MM.1S (cell line): ENCODE data around the gene SEPTIN14.

ENCODE experiments used
- DNase-seq: peaks from one replicate; pipeline ENCODE4 v3.0.0-alpha.2; 2015
- H2AFZ ChIP-seq: fragments of 300-600 bp; sonication (generic); 2 replicates; pipeline ENCODE4 v1.6.0; 2016; ENCODE audit warnings: antibody characterized with exemption, low read length
- H3F3A ChIP-seq: fragments of 300-600 bp; sonication (generic); 2 replicates; pipeline ENCODE4 v1.6.1; 2016; ENCODE audit warnings: mild to moderate bottlenecking, antibody characterized with exemption, low read length, moderate library complexity, mixed read lengths; ENCODE audit not compliant: insufficient read depth
- H3K27ac ChIP-seq: fragments of 300-600 bp; sonication (generic); 2 replicates; pipeline ENCODE4 v1.5.1; 2016; ENCODE audit warnings: mild to moderate bottlenecking, low read length
- H3K27me3 ChIP-seq: fragments of 300-600 bp; sonication (generic); replicated peaks from 2 replicates; pipeline ENCODE4 v1.6.0; 2016; ENCODE audit warnings: low read length; ENCODE audit not compliant: insufficient read depth
- H3K36me3 ChIP-seq: fragments of 300-600 bp; sonication (generic); replicated peaks from 2 replicates; pipeline ENCODE4 v1.6.1; 2016; ENCODE audit warnings: mild to moderate bottlenecking, low read length, mixed read lengths; ENCODE audit not compliant: insufficient read depth
- H3K4me1 ChIP-seq: fragments of 300-600 bp; sonication (generic); 2 replicates; pipeline ENCODE4 v1.6.1; 2016; ENCODE audit warnings: low read length, mixed read lengths
- H3K4me2 ChIP-seq: fragments of 300-600 bp; sonication (generic); 2 replicates; pipeline ENCODE4 v1.6.0; 2016; ENCODE audit warnings: low read depth, low read length
- H3K4me3 ChIP-seq: fragments of 300-600 bp; sonication (generic); 2 replicates; pipeline ENCODE4 v1.5.1; 2016; ENCODE audit warnings: low read length, mixed read lengths
- H3K79me2 ChIP-seq: fragments of 300-600 bp; sonication (generic); 2 replicates; pipeline ENCODE4 v1.6.1; 2016; ENCODE audit warnings: mixed run types, low read length, mixed read lengths
- H3K9ac ChIP-seq: fragments of 300-600 bp; sonication (generic); 2 replicates; pipeline ENCODE4 v1.6.1; 2016; ENCODE audit warnings: low read length, mixed read lengths
- H3K9me2 ChIP-seq: fragments of 300-600 bp; sonication (generic); replicated peaks from 2 replicates; pipeline ENCODE4 v1.6.1; 2016; ENCODE audit warnings: mild to moderate bottlenecking, low read length, mixed read lengths; ENCODE audit not compliant: insufficient read depth
- H3K9me3 ChIP-seq: fragments of 300-600 bp; sonication (generic); replicated peaks from 2 replicates; pipeline ENCODE4 v1.6.1; 2016; ENCODE audit warnings: mild to moderate bottlenecking, low read length, mixed read lengths; ENCODE audit not compliant: insufficient read depth
- H4K20me1 ChIP-seq: fragments of 300-600 bp; sonication (generic); 2 replicates; pipeline ENCODE4 v1.6.1; 2016; ENCODE audit warnings: mild to moderate bottlenecking, low read length, moderate library complexity, mixed read lengths; ENCODE audit not compliant: insufficient read depth
- EZH2 ChIP-seq: fragments of 300-600 bp; sonication (generic); optimal IDR thresholded peaks from 2 replicates; pipeline ENCODE3; 2017; ENCODE audit warnings: low read depth, mild to moderate bottlenecking, antibody characterized with exemption, low read length, mixed read lengths
- EZH2phosphoT487 ChIP-seq: fragments of 300-600 bp; sonication (generic); IDR thresholded peaks from 2 replicates; pipeline ENCODE4 v1.6.1; 2018; ENCODE audit warnings: antibody characterized with exemption, low read length
- TF ChIP-seq, protein P1 (sequence below): fragments of 300-600 bp; sonication (generic); IDR thresholded peaks from 2 replicates; pipeline ENCODE4 v1.5.1; 2016; ENCODE audit warnings: antibody characterized with exemption, low read length, mixed read lengths

SEPTIN14 gene

DNA sequence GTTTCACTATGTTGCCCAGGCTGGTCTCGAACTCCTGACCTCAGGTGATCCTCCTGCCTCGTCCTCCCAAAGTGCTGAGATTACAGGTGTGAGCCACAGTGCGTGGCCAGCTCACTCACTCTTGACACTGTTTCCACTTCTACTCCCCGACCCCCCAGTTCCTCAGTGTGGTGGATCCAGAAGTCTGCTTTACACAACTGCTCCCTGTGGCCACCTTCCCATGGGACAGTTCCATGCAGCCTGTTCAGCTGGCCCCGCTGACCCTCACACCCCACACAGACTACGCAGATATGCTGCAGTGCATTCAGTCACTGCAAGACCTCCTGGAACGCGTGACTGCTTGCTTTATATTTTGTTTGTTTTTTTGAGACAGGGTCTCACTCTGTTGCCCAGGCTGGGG, 86.4 kb downstream of the SEPTIN14 start:
- no peaks in the 10 kb centered on the region for H3K9me3 ChIP-seq
- H4K20me1 ChIP-seq, result no peaks in the 10 kb centered on the region
- DNase-seq, result no peak
- no peaks in the 10 kb centered on the region for H3K36me3 ChIP-seq
- no peaks in the 10 kb centered on the region for H3K27me3 ChIP-seq
- H3K9ac ChIP-seq, result no peak overlapping the region
- TF ChIP-seq, protein P1, sequence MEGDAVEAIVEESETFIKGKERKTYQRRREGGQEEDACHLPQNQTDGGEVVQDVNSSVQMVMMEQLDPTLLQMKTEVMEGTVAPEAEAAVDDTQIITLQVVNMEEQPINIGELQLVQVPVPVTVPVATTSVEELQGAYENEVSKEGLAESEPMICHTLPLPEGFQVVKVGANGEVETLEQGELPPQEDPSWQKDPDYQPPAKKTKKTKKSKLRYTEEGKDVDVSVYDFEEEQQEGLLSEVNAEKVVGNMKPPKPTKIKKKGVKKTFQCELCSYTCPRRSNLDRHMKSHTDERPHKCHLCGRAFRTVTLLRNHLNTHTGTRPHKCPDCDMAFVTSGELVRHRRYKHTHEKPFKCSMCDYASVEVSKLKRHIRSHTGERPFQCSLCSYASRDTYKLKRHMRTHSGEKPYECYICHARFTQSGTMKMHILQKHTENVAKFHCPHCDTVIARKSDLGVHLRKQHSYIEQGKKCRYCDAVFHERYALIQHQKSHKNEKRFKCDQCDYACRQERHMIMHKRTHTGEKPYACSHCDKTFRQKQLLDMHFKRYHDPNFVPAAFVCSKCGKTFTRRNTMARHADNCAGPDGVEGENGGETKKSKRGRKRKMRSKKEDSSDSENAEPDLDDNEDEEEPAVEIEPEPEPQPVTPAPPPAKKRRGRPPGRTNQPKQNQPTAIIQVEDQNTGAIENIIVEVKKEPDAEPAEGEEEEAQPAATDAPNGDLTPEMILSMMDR, result no peak
- TF ChIP-seq EZH2phosphoT487 (no peak), EZH2 (no peak)
- no peak overlapping the region for H3K27ac ChIP-seq
- no peaks in the 10 kb centered on the region for H3F3A ChIP-seq
- H2AFZ ChIP-seq, result no peak overlapping the region
- no peaks in the 10 kb centered on the region for H3K9me2 ChIP-seq
- no peak overlapping the region for H3K4me3 ChIP-seq
- no peak overlapping the region for H3K4me2 ChIP-seq
- no peaks in the 10 kb centered on the region for H3K79me2 ChIP-seq
- H3K4me1 ChIP-seq, result no peaks in the 10 kb centered on the region

DNA sequence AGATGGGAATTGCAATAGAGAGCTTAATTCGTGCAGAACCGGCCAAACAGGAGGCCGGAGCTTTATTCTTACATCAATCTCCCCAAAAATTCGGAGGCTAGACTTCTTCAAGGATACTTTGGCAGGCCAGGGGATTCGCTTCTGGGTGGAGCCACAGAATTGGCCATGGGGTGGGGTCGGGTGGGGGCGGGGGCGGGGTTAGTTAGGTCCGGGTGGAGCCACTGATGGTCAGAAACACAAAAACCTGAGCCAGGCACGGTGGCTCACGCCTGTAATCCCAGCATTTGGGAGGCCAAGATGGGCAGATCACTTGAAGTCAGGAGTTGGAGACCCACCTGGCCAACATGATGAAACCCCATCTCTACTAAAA, 87.5 kb downstream of the SEPTIN14 start:
- TF ChIP-seq, protein P1, result no peak
- H4K20me1 ChIP-seq, result no peaks in the 10 kb centered on the region
- H3K9ac ChIP-seq, result no peak overlapping the region
- no peak overlapping the region for H2AFZ ChIP-seq
- DNase-seq, result no peak
- H3K9me2 ChIP-seq, result no peaks in the 10 kb centered on the region
- no peak overlapping the region for H3K4me2 ChIP-seq
- no peaks in the 10 kb centered on the region for H3F3A ChIP-seq
- no peaks in the 10 kb centered on the region for H3K36me3 ChIP-seq
- no peak overlapping the region for H3K4me3 ChIP-seq
- H3K79me2 ChIP-seq, result no peaks in the 10 kb centered on the region
- H3K9me3 ChIP-seq, result no peaks in the 10 kb centered on the region
- H3K27ac ChIP-seq, result no peak overlapping the region
- no peaks in the 10 kb centered on the region for H3K4me1 ChIP-seq
- no peaks in the 10 kb centered on the region for H3K27me3 ChIP-seq

DNA sequence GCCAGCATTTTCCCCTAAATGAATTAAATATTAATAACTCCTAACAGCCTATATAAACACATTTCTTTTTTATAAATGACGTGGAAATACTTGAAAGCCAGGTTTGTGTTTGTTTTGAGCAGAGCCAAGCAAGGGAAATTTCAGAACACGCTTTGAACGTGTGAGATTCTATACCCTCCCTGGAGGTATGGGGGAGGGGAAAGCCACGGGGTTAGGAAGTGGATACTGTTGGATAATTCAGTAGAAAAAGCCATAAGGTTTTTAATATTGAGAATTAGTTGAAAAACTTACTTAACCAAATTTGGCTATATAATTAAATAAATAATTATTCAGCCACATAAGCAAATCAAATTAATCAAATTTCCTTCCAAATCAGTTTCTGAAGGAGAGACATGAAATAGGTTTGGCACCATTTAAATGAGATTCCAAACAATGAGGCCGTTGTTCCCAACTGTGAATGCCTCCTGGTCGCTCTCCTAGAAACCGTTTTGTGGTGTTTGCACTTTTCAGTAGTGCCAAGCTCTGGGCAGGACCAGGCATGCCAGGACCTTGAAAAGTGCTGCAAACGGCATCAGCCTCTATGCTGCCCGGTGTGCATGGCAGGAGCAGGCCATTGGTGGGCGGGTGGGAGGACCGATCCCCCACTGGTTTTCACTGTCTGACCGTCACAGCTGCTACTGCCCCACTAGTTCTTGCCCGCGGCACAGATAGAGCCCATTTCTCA, 88.1 kb downstream of the SEPTIN14 start:
- no peaks in the 10 kb centered on the region for H3K4me1 ChIP-seq
- no peaks in the 10 kb centered on the region for H3K9me3 ChIP-seq
- no peaks in the 10 kb centered on the region for H3K9me2 ChIP-seq
- H3K27me3 ChIP-seq, result no peaks in the 10 kb centered on the region
- H2AFZ ChIP-seq, result no peak overlapping the region
- H3K9ac ChIP-seq, result no peak overlapping the region
- TF ChIP-seq EZH2 (no peak), EZH2phosphoT487 (no peak)
- TF ChIP-seq, protein P1, result no peak
- H3F3A ChIP-seq, result no peaks in the 10 kb centered on the region
- no peak overlapping the region for H3K4me2 ChIP-seq
- H3K79me2 ChIP-seq, result no peaks in the 10 kb centered on the region
- DNase-seq, result no peak
- H3K36me3 ChIP-seq, result no peaks in the 10 kb centered on the region
- H3K27ac ChIP-seq, result no peak overlapping the region
- no peaks in the 10 kb centered on the region for H4K20me1 ChIP-seq
- H3K4me3 ChIP-seq, result no peak overlapping the region
